Trophoblast cell (in vitro differentiated cells and primary cell): ENCODE results near the gene SMURF2.

Experiments used
- DNase-seq, 2 donors: peaks; one replicate each; pipeline ENCODE4 v3.0.0-alpha.2; 2016
- H2AFZ ChIP-seq: 2 replicates; pipeline ENCODE4 v1.6.1; 2013; ENCODE audit warnings: low read length, moderate library complexity, mild to moderate bottlenecking; ENCODE audit not compliant: insufficient read depth, poor library complexity
- H2AK5ac ChIP-seq: 2 replicates; pipeline ENCODE4 v1.6.1; 2013; ENCODE audit warnings: mild to moderate bottlenecking, low read length
- H2BK120ac ChIP-seq: 2 replicates; pipeline ENCODE4 v1.6.1; 2013; ENCODE audit warnings: low read length, mild to moderate bottlenecking, moderate library complexity; ENCODE audit not compliant: insufficient read depth, poor library complexity
- H2BK12ac ChIP-seq: 2 replicates; pipeline ENCODE4 v1.6.1; 2013; ENCODE audit warnings: mild to moderate bottlenecking, low read length, moderate library complexity
- H2BK5ac ChIP-seq: 2 replicates; pipeline ENCODE4 v1.6.1; 2013; ENCODE audit warnings: low read length, low read depth, moderate library complexity, mild to moderate bottlenecking; ENCODE audit not compliant: poor library complexity
- H3K14ac ChIP-seq: 2 replicates; pipeline ENCODE4 v1.6.1; 2013; ENCODE audit warnings: mild to moderate bottlenecking, low read length
- H3K18ac ChIP-seq: 2 replicates; pipeline ENCODE4 v1.6.1; 2013; ENCODE audit warnings: mild to moderate bottlenecking, low read length
- H3K23ac ChIP-seq: 2 replicates; pipeline ENCODE4 v1.6.1; 2013; ENCODE audit warnings: low read length
- H3K27ac ChIP-seq: 2 replicates; pipeline ENCODE4 v1.5.1; 2013; ENCODE audit warnings: low read depth, mild to moderate bottlenecking, inconsistent platforms, low read length, moderate library complexity
- H3K27me3 ChIP-seq: 2 replicates; pipeline ENCODE4 v1.6.1; 2013; ENCODE audit warnings: inconsistent platforms, mild to moderate bottlenecking, low read length, moderate library complexity; ENCODE audit not compliant: insufficient read depth
- H3K36me3 ChIP-seq, 2 experiments: 1 replicate in 1 of 2; 2 replicates in 1 of 2; pipeline ENCODE4 v1.6.1; 2013; ENCODE audit warnings: low read length in 2 of 2, mild to moderate bottlenecking in 2 of 2, moderate library complexity in 1 of 2; ENCODE audit not compliant: insufficient read depth in 2 of 2, control insufficient read depth in 1 of 2
- H3K4ac ChIP-seq: 2 replicates; pipeline ENCODE4 v1.6.1; 2013; ENCODE audit warnings: low read depth, mild to moderate bottlenecking, low read length, moderate library complexity
- H3K4me1 ChIP-seq, 2 experiments: 1 replicate in 1 of 2; 2 replicates in 1 of 2; pipeline ENCODE4 v1.6.1; 2013; ENCODE audit warnings: low read length in 2 of 2, mild to moderate bottlenecking in 2 of 2, moderate library complexity in 1 of 2; ENCODE audit not compliant: insufficient read depth in 2 of 2, control insufficient read depth in 1 of 2
- H3K4me2 ChIP-seq: 2 replicates; pipeline ENCODE4 v1.6.1; 2013; ENCODE audit warnings: inconsistent platforms, mild to moderate bottlenecking, low read length, moderate library complexity
- H3K4me3 ChIP-seq: 2 replicates; pipeline ENCODE4 v1.5.1; 2013; ENCODE audit warnings: mild to moderate bottlenecking, low read depth, low read length, inconsistent platforms
- H3K79me1 ChIP-seq: one replicate; pipeline ENCODE4 v1.6.1; 2013; ENCODE audit warnings: low read length
- H3K79me2 ChIP-seq: 2 replicates; pipeline ENCODE4 v1.6.1; 2013; ENCODE audit warnings: low read length, mild to moderate bottlenecking; ENCODE audit not compliant: control insufficient read depth, insufficient read depth, poor library complexity
- H3K9ac ChIP-seq: 2 replicates; pipeline ENCODE4 v1.6.1; 2013; ENCODE audit warnings: mild to moderate bottlenecking, low read length
- H3K9me3 ChIP-seq: 2 replicates; pipeline ENCODE4 v1.6.1; 2013; ENCODE audit warnings: low read depth, mild to moderate bottlenecking, control low read depth, inconsistent platforms, low read length; ENCODE audit not compliant: insufficient read depth
- H4K12ac ChIP-seq: 2 replicates; pipeline ENCODE4 v1.6.1; 2013; ENCODE audit warnings: low read depth, mild to moderate bottlenecking, low read length, moderate library complexity
- H4K8ac ChIP-seq: 2 replicates; pipeline ENCODE4 v1.6.1; 2013; ENCODE audit warnings: low read depth, mild to moderate bottlenecking, low read length, moderate library complexity
- H4K91ac ChIP-seq: one replicate; pipeline ENCODE4 v1.6.1; 2013; ENCODE audit warnings: low read depth, mild to moderate bottlenecking, low read length, moderate library complexity
- WGBS: extraction: QIAGEN DNeasy Blood & Tissue Kit; methylation state at CpG from one replicate; pipeline ENCODE4 v1.1.7; 2013; ENCODE audit warnings: missing lambda C conversion rate; ENCODE audit not compliant: insufficient read length, insufficient coverage; ENCODE audit errors: extremely low coverage; 5-methylcytosine and 5-hydroxymethylcytosine counted together

The SMURF2 gene

DNA sequence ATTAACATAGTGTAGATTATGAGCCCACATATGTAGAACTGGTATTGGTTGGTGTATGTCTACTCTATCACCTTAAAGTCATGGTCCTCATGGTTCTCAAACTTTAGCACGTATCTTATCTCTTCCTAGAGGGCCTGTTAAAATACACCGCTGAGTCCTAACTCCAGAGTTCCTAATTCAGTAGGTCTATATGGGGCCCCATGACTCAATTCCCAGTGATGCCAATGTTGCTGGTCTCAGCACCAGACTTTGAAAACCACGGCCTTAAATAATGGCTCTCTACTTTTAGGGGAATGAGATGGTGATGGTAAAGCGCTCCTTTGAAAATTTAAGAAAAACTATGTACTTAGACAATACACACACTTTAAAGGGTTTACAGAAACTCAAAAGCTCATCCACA lies 36.6 kb downstream of the SMURF2 start:
- H3K36me3 ChIP-seq: peaks cover 0 to 3% of the 10 kb centered on the region in 2 experiments
- H4K91ac ChIP-seq: no peak overlapping the region
- no peak overlapping the region for H3K14ac ChIP-seq
- no peaks in the 10 kb centered on the region for H3K27me3 ChIP-seq
- no peak overlapping the region for H2AFZ ChIP-seq
- H3K27ac ChIP-seq: no peak overlapping the region
- H3K18ac ChIP-seq: no peak overlapping the region
- peaks cover 2% of the 10 kb centered on the region for H3K79me2 ChIP-seq
- no peak overlapping the region for H2AK5ac ChIP-seq
- no peak overlapping the region for H3K4me2 ChIP-seq
- H3K23ac ChIP-seq: no peak overlapping the region
- DNase-seq: no peak
- H4K12ac ChIP-seq: no peak overlapping the region
- no peak overlapping the region for H3K4me3 ChIP-seq
- no peak overlapping the region for H3K4ac ChIP-seq
- no peak overlapping the region for H2BK5ac ChIP-seq
- H3K9me3 ChIP-seq: no peaks in the 10 kb centered on the region
- H2BK12ac ChIP-seq: no peak overlapping the region
- no peak overlapping the region for H3K9ac ChIP-seq
- no CpG with 5 or more reads among the region's 4 CpGs for WGBS
- no peak overlapping the region for H2BK120ac ChIP-seq
- no peak overlapping the region for H4K8ac ChIP-seq
- H3K79me1 ChIP-seq: no peaks in the 10 kb centered on the region
- no peaks in the 10 kb centered on the region for H3K4me1 ChIP-seq

DNA sequence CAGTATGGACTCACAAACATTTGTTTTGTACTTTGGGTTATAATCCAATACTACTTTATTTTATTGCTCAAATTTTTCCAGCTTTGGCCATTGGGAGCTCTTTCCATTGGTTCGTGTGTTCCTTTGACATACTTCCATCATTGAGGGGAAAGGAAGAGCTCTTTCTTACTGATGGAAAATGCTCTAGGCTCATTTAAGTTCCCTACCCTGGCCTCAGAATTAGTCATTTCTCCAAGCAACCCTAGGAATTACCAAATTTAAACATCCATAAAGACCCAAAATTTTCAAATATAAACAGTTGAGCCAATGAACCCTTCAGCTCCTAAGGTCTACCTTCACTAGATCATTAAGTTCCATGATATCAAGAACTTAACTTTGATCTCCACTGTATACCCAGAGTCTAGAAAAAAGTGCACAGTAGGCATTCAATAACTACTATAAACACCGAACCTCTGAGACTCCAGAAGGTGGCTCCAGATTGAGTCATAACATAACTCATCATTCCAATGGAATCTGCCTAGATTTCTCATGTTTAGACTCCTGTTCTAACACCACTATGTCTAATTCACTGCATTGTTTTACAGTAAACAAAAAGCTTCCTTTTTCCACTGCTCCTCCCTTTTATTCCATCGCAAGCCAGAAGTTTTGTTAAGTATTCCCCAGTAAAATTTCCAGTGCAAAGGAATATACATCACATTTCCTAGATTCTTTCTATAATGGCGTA lies 39.0 kb downstream of the SMURF2 start:
- H2AFZ ChIP-seq: no peak overlapping the region
- H3K4ac ChIP-seq: no peak overlapping the region
- WGBS: no CpG with 5 or more reads among the region's 4 CpGs

DNA sequence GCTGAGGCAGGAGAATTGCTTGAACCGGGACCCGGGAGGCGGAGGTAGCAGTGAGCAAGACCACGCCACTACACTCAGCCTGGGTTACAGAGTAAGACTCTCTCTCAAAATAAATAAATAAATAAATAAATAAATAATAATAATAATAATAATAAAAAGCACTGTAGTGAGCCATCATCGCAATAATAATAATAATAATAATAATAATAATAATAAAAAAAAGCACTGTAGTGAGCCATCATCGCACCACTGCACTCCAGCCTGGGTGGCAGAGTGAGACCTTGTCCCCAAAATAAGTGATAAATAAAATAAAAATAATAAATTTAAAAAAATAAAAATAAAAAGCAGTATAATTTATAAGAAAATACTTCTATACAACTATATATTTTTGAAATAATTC lies 40.3 kb downstream of the SMURF2 start:
- H3K4me1 ChIP-seq: no peaks in the 10 kb centered on the region
- no peak overlapping the region for H3K18ac ChIP-seq
- H3K4ac ChIP-seq: no peak overlapping the region
- H4K12ac ChIP-seq: no peak overlapping the region
- no peak overlapping the region for H3K4me3 ChIP-seq
- no peak overlapping the region for H3K9ac ChIP-seq
- H2BK120ac ChIP-seq: no peak overlapping the region
- no peak overlapping the region for H2BK12ac ChIP-seq
- H3K23ac ChIP-seq: no peak overlapping the region
- H3K79me1 ChIP-seq: no peaks in the 10 kb centered on the region
- no peak overlapping the region for H3K14ac ChIP-seq
- WGBS: no CpG with 5 or more reads among the region's 6 CpGs
- no peaks in the 10 kb centered on the region for H3K9me3 ChIP-seq
- peaks cover 0 to 3% of the 10 kb centered on the region in 2 experiments for H3K36me3 ChIP-seq
- no peak overlapping the region for H3K27ac ChIP-seq
- no peak overlapping the region for H2AFZ ChIP-seq
- H3K4me2 ChIP-seq: no peak overlapping the region
- H3K79me2 ChIP-seq: no peaks in the 10 kb centered on the region
- H4K8ac ChIP-seq: no peak overlapping the region
- no peak overlapping the region for H2BK5ac ChIP-seq
- no peaks in the 10 kb centered on the region for H3K27me3 ChIP-seq
- DNase-seq: no peak
- no peak overlapping the region for H4K91ac ChIP-seq
- H2AK5ac ChIP-seq: no peak overlapping the region

More for the DNA sequence above, 39.0 kb downstream of the SMURF2 start:
- H4K91ac ChIP-seq: no peak overlapping the region
- H3K14ac ChIP-seq: no peak overlapping the region
- peak in 1 of 2 donors; percentile 79 for DNase-seq
- H3K9me3 ChIP-seq: no peaks in the 10 kb centered on the region
- no peaks in the 10 kb centered on the region for H3K27me3 ChIP-seq
- H4K8ac ChIP-seq: no peak overlapping the region
- H3K79me2 ChIP-seq: peaks cover 2% of the 10 kb centered on the region
- no peak overlapping the region for H3K23ac ChIP-seq
- H3K18ac ChIP-seq: no peak overlapping the region
- H2BK5ac ChIP-seq: no peak overlapping the region
- H3K79me1 ChIP-seq: no peaks in the 10 kb centered on the region
- H2BK120ac ChIP-seq: no peak overlapping the region
- H2AK5ac ChIP-seq: no peak overlapping the region
- no peak overlapping the region for H3K27ac ChIP-seq
- no peak overlapping the region for H4K12ac ChIP-seq
- H3K9ac ChIP-seq: no peak overlapping the region
- H3K4me1 ChIP-seq: no peaks in the 10 kb centered on the region
- H3K4me2 ChIP-seq: no peak overlapping the region
- H2BK12ac ChIP-seq: no peak overlapping the region
- H3K4me3 ChIP-seq: no peak overlapping the region
- peaks cover 0 to 3% of the 10 kb centered on the region in 2 experiments for H3K36me3 ChIP-seq

DNA sequence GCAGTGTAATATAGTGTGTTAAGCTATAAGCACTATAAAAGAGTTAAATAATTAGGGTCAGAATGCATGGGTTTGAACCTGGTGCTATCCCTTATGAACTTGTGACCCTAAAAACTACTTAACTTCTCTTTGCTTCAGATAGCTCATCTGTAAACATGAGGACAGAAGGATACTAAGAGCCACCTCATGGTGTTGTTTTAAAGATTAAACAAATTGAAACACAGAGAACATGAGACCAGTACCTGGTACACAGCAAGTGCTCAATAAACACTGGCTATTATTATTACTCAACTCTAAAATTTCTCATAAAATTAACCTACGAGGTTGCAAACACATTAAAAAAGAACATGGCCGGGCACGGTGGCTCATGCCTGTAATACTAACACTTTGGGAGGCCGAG lies 43.3 kb downstream of the SMURF2 start:
- no peak overlapping the region for H2BK120ac ChIP-seq
- no peak overlapping the region for H3K14ac ChIP-seq
- no peaks in the 10 kb centered on the region for H3K4me1 ChIP-seq
- no peak overlapping the region for H2AFZ ChIP-seq
- peaks cover 1% of the 10 kb centered on the region for H3K79me2 ChIP-seq
- H2AK5ac ChIP-seq: no peak overlapping the region
- H3K27ac ChIP-seq: no peak overlapping the region
- no CpG with 5 or more reads among the region's 4 CpGs for WGBS
- no peak overlapping the region for H2BK5ac ChIP-seq
- DNase-seq: no peak
- H4K12ac ChIP-seq: no peak overlapping the region
- no peaks in the 10 kb centered on the region for H3K9me3 ChIP-seq
- H3K36me3 ChIP-seq: peaks cover 0 to 1% of the 10 kb centered on the region in 2 experiments
- no peak overlapping the region for H4K91ac ChIP-seq
- no peaks in the 10 kb centered on the region for H3K27me3 ChIP-seq
- H2BK12ac ChIP-seq: no peak overlapping the region
- H3K18ac ChIP-seq: no peak overlapping the region
- no peak overlapping the region for H3K9ac ChIP-seq
- H3K4me2 ChIP-seq: no peak overlapping the region
- H4K8ac ChIP-seq: no peak overlapping the region
- H3K23ac ChIP-seq: no peak overlapping the region
- H3K79me1 ChIP-seq: no peaks in the 10 kb centered on the region
- H3K4ac ChIP-seq: no peak overlapping the region
- H3K4me3 ChIP-seq: no peak overlapping the region
